ENCODE measurements around the gene GCK. TPM values are rescaled to one million over a fixed set of nuclear protein-coding genes. Genes with fewer than 3 reads are reported as not detected.

Gene GCK
- total RNA-seq, 1 donor from 2014 or later: 0.47 TPM

- no peaks in the 10 kb centered on the region for H3K4me1 ChIP-seq
- peak overlapping the region; percentile 11 for H3K27ac ChIP-seq
- DNase-seq (no peak), ATAC-seq (no peak)
- no peaks in the 10 kb centered on the region for H3K9me3 ChIP-seq
- H3K36me3 ChIP-seq: peaks cover 60% of the 10 kb centered on the region
- intact Hi-C loops (cut with DNase I): no loop called here
- H3K27me3 ChIP-seq (ENCODE audit: low read depth): peaks cover 14% of the 10 kb centered on the region
- no peak overlapping the region for H3K4me3 ChIP-seq
- no peak for TF ChIP-seq CTCF (IDR thresholded peaks at IDR 0.05)
Measured at GRCh38 chr7:44108768-44109750, 80.2 kb downstream of the GCK start.

GRCh38 chr7:44107961-44108767 lies 81.1 kb downstream of the GCK start:
- Histone ChIP-seq H3K9me3 (no peaks in the 10 kb centered on the region), H3K36me3 (peaks cover 55% of the 10 kb centered on the region), H3K27ac (peak overlapping the region; percentile 11), H3K27me3 (ENCODE audit: low read depth) (peaks cover 20% of the 10 kb centered on the region), H3K4me3 (no peak overlapping the region), H3K4me1 (peaks cover 4% of the 10 kb centered on the region)
- intact Hi-C loops (cut with DNase I): no loop called here
- no peak for TF ChIP-seq CTCF (IDR thresholded peaks at IDR 0.05)
- DNase-seq (no peak), ATAC-seq (no peak)

GRCh38 chr7:44107116-44107960 lies 81.9 kb downstream of the GCK start:
- Histone ChIP-seq H3K4me3 (peak overlapping the region; percentile 11), H3K36me3 (peaks cover 47% of the 10 kb centered on the region), H3K27ac (peak overlapping the region; percentile 46), H3K4me1 (peaks cover 4% of the 10 kb centered on the region), H3K9me3 (no peaks in the 10 kb centered on the region), H3K27me3 (ENCODE audit: low read depth) (peaks cover 20% of the 10 kb centered on the region)
- no peak for TF ChIP-seq CTCF (IDR thresholded peaks at IDR 0.05)
- DNase-seq (no peak), ATAC-seq (no peak)
- intact Hi-C loops (cut with DNase I): no loop called here

GRCh38 chr7:44106311-44107065 lies 82.8 kb downstream of the GCK start:
- Histone ChIP-seq H3K4me3 (peak overlapping the region; percentile 59), H3K27me3 (ENCODE audit: low read depth) (peaks cover 20% of the 10 kb centered on the region), H3K4me1 (peaks cover 4% of the 10 kb centered on the region), H3K9me3 (no peaks in the 10 kb centered on the region), H3K36me3 (peaks cover 44% of the 10 kb centered on the region), H3K27ac (peak overlapping the region; percentile 81)
- no peak for DNase-seq
- no peak for ATAC-seq
- intact Hi-C loops (cut with DNase I): no loop called here
- TF ChIP-seq CTCF (IDR thresholded peaks at IDR 0.05): no peak

Measured in lower lobe of right lung (tissue), 2 donors.